GM23248 (cell line): ENCODE data around the gene BICD1. TPM values are rescaled to one million over a fixed set of nuclear protein-coding genes. Genes with fewer than 3 reads are reported as not detected.

Experiments
- DNase-seq: peaks from one replicate; pipeline ENCODE4 v3.0.0-alpha.2; 2015
- H2AFZ ChIP-seq: fragments of 200-600 bp; sonication (generic); 2 replicates; pipeline ENCODE4 v1.6.1; 2016; ENCODE audit warnings: antibody characterized with exemption
- H3F3A ChIP-seq: fragments of 200-600 bp; sonication (generic); 2 replicates; pipeline ENCODE4 v1.6.1; 2016; ENCODE audit warnings: mild to moderate bottlenecking, antibody characterized with exemption, mixed run types; ENCODE audit not compliant: insufficient read depth
- H3K27ac ChIP-seq: fragments of 200-600 bp; sonication (generic); 2 replicates; pipeline ENCODE4 v1.5.1; 2016; ENCODE audit warnings: mild to moderate bottlenecking
- H3K27me3 ChIP-seq: fragments of 200-600 bp; sonication (generic); replicated peaks from 2 replicates; pipeline ENCODE4 v1.6.1; 2016; ENCODE audit warnings: mild to moderate bottlenecking; ENCODE audit not compliant: insufficient read depth
- H3K36me3 ChIP-seq: fragments of 200-600 bp; sonication (generic); 2 replicates; pipeline ENCODE4 v1.6.1; 2016; ENCODE audit warnings: low read depth, mild to moderate bottlenecking
- H3K4me1 ChIP-seq: fragments of 200-600 bp; sonication (generic); 2 replicates; pipeline ENCODE4 v1.6.1; 2016; ENCODE audit warnings: mild to moderate bottlenecking; ENCODE audit not compliant: insufficient read depth
- H3K4me2 ChIP-seq: fragments of 200-600 bp; sonication (generic); one replicate; pipeline ENCODE4 v1.6.1; 2016; ENCODE audit warnings: mild to moderate bottlenecking; ENCODE audit not compliant: unreplicated experiment
- H3K4me3 ChIP-seq: fragments of 200-600 bp; sonication (generic); 2 replicates; pipeline ENCODE4 v1.5.1; 2016; ENCODE audit warnings: mild to moderate bottlenecking
- H3K79me2 ChIP-seq: fragments of 200-600 bp; sonication (generic); 2 replicates; pipeline ENCODE4 v1.6.1; 2016; ENCODE audit warnings: mild to moderate bottlenecking; ENCODE audit not compliant: insufficient read depth
- H3K9ac ChIP-seq: fragments of 200-600 bp; sonication (generic); 2 replicates; pipeline ENCODE4 v1.6.1; 2016; ENCODE audit warnings: mild to moderate bottlenecking
- H3K9me2 ChIP-seq: fragments of 200-600 bp; sonication (generic); 2 replicates; pipeline ENCODE4 v1.6.1; 2016; ENCODE audit warnings: mixed run types, mild to moderate bottlenecking, moderate library complexity; ENCODE audit not compliant: insufficient read depth
- H3K9me3 ChIP-seq: fragments of 200-600 bp; sonication (generic); one replicate; pipeline ENCODE4 v1.6.1; 2017; ENCODE audit warnings: low read depth
- H4K20me1 ChIP-seq: fragments of 200-600 bp; sonication (generic); 2 replicates; pipeline ENCODE4 v1.6.0; 2016; ENCODE audit not compliant: insufficient read depth
- EZH2 ChIP-seq: fragments of 200-600 bp; sonication (generic); IDR thresholded peaks from 2 replicates; pipeline ENCODE4 v1.6.1; 2018; ENCODE audit warnings: antibody characterized with exemption, mild to moderate bottlenecking; ENCODE audit not compliant: insufficient read depth, poor library complexity, severe bottlenecking
- EZH2phosphoT487 ChIP-seq: fragments of 200-600 bp; sonication (generic); IDR thresholded peaks from 2 replicates; pipeline ENCODE4 v1.6.1; 2018; ENCODE audit warnings: antibody characterized with exemption, moderate library complexity, mild to moderate bottlenecking, low read depth; ENCODE audit not compliant: insufficient read depth
- WGBS, 2 experiments: methylation state at CpG; one replicate each; pipeline ENCODE4 v1.1.6; 2015 to 2017; ENCODE audit warnings: low lambda C conversion rate in 2 of 2, low coverage in 1 of 2; ENCODE audit errors: missing lambda C conversion rate in 2 of 2; 5-methylcytosine and 5-hydroxymethylcytosine counted together
- in situ Hi-C: fragments of 300-500 bp; cut with MboI; formaldehyde crosslinking; loops from 2 replicates; pipeline ENCODE4 v1.15.0; 2020
- polyA plus RNA-seq: library from polyadenylated mRNA; unstranded; fragments of >200 nt; fragmentation: Nextera tagmentation; extraction: Ambion mirVana; gene quantifications from 2 replicates; pipeline ENCODE4 v1.2.1, GENCODE V29; 2016
- total RNA-seq: library from RNA; depleted of rRNA; stranded (reverse); fragments of >200 nt; shearing (Covaris generic); gene quantifications from 2 replicates; pipeline ENCODE4 v1.2.3, GENCODE V29; 2014

BICD1 gene
- total and polyA plus RNA-seq, 2 experiments from 2014 or later, result 9.7 to 20.6 TPM

GRCh38 chr12:32402170-32402569 is 295.5 kb downstream of the BICD1 start:
- no peak for TF ChIP-seq EZH2
- no peak for TF ChIP-seq EZH2phosphoT487
- in situ Hi-C loops, result no loop called here

GRCh38 chr12:32402946-32403345 is 296.3 kb downstream of the BICD1 start:
- Histone ChIP-seq H3K27ac (no peak overlapping the region), H3K27me3 (peaks cover 25% of the 10 kb centered on the region), H3K79me2 (no peaks in the 10 kb centered on the region), H3K36me3 (no peaks in the 10 kb centered on the region), H2AFZ (no peak overlapping the region), H3K4me1 (no peaks in the 10 kb centered on the region), H3K4me2 (no peak overlapping the region), H3K9ac (no peak overlapping the region), H3F3A (0 out of 2 replicates have a peak, but pooled peaks cover 3% of the 10 kb centered on the region), H4K20me1 (no peaks in the 10 kb centered on the region), H3K9me2 (no peaks in the 10 kb centered on the region), H3K9me3 (no peaks in the 10 kb centered on the region), H3K4me3 (no peak overlapping the region)
- TF ChIP-seq EZH2 (no peak), EZH2phosphoT487 (no peak)
- in situ Hi-C loops, result no loop called here
- 0 to 2% methylated on average over 1 of the region's 1 CpG for WGBS, 2 experiments
- DNase-seq, result no peak

More at GRCh38 chr12:32402170-32402569, 295.5 kb downstream of the BICD1 start:
- Histone ChIP-seq H3K9me3 (no peaks in the 10 kb centered on the region), H3F3A (0 out of 2 replicates have a peak, but pooled peaks cover 3% of the 10 kb centered on the region), H3K9me2 (no peaks in the 10 kb centered on the region), H3K4me3 (no peak overlapping the region), H3K36me3 (no peaks in the 10 kb centered on the region), H3K4me1 (no peaks in the 10 kb centered on the region), H4K20me1 (no peaks in the 10 kb centered on the region), H3K79me2 (no peaks in the 10 kb centered on the region), H3K4me2 (no peak overlapping the region), H2AFZ (no peak overlapping the region), H3K27ac (no peak overlapping the region), H3K27me3 (peaks cover 25% of the 10 kb centered on the region), H3K9ac (no peak overlapping the region)
- no peak for DNase-seq
- WGBS, 2 experiments, result 72 to 78% methylated on average over 10 of the region's 10 CpGs

GRCh38 chr12:32407795-32408194 is 301.1 kb downstream of the BICD1 start:
- no peaks in the 10 kb centered on the region for H3K9me3 ChIP-seq
- peaks cover 5% of the 10 kb centered on the region; the same call in 1 of the 2 replicates for H3K27me3 ChIP-seq
- in situ Hi-C loops, result no loop called here
- H3K27ac ChIP-seq, result no peak overlapping the region
- 79 to 93% methylated on average over 3 of the region's 3 CpGs for WGBS, 2 experiments
- TF ChIP-seq EZH2phosphoT487 (no peak), EZH2 (no peak)
- no peaks in the 10 kb centered on the region for H3F3A ChIP-seq
- H3K79me2 ChIP-seq, result no peaks in the 10 kb centered on the region
- no peaks in the 10 kb centered on the region for H3K4me1 ChIP-seq
- no peaks in the 10 kb centered on the region for H3K9me2 ChIP-seq
- H3K4me2 ChIP-seq, result no peak overlapping the region
- H3K36me3 ChIP-seq, result no peaks in the 10 kb centered on the region
- no peak overlapping the region for H2AFZ ChIP-seq
- H4K20me1 ChIP-seq, result no peaks in the 10 kb centered on the region
- DNase-seq, result no peak
- no peak overlapping the region for H3K4me3 ChIP-seq
- H3K9ac ChIP-seq, result no peak overlapping the region

- no peak overlapping the region for H3K9ac ChIP-seq
- H3K36me3 ChIP-seq, result no peaks in the 10 kb centered on the region
- H3K79me2 ChIP-seq, result no peaks in the 10 kb centered on the region
- H3K4me3 ChIP-seq, result no peak overlapping the region
- no peak overlapping the region for H2AFZ ChIP-seq
- no peaks in the 10 kb centered on the region; the same call in 1 of the 2 replicates for H3K27me3 ChIP-seq
- no peaks in the 10 kb centered on the region for H3K9me3 ChIP-seq
- no peaks in the 10 kb centered on the region for H3F3A ChIP-seq
- H3K9me2 ChIP-seq, result no peaks in the 10 kb centered on the region
- in situ Hi-C loops, result no loop called here
- TF ChIP-seq EZH2, result no peak
- no peak for TF ChIP-seq EZH2phosphoT487
- H3K27ac ChIP-seq, result no peak overlapping the region
- no peak for DNase-seq
- H4K20me1 ChIP-seq, result no peaks in the 10 kb centered on the region
- no peak overlapping the region for H3K4me2 ChIP-seq
- no peaks in the 10 kb centered on the region for H3K4me1 ChIP-seq
- WGBS, 2 experiments, result 38 to 43% methylated on average over 3 of the region's 3 CpGs
Measured at GRCh38 chr12:32413412-32413811, 306.8 kb downstream of the BICD1 start.

- H4K20me1 ChIP-seq, result no peaks in the 10 kb centered on the region
- H3K4me1 ChIP-seq, result peaks cover 11% of the 10 kb centered on the region
- no peaks in the 10 kb centered on the region for H3K9me2 ChIP-seq
- H3K4me3 ChIP-seq, result no peak overlapping the region
- WGBS, 2 experiments, result 89 to 96% methylated on average over 5 of the region's 5 CpGs
- no peaks in the 10 kb centered on the region for H3F3A ChIP-seq
- no peaks in the 10 kb centered on the region for H3K79me2 ChIP-seq
- H3K27me3 ChIP-seq, result no peaks in the 10 kb centered on the region
- H3K4me2 ChIP-seq, result no peak overlapping the region
- no peak overlapping the region for H3K9ac ChIP-seq
- no peak for DNase-seq
- H2AFZ ChIP-seq, result no peak overlapping the region
- H3K36me3 ChIP-seq, result no peaks in the 10 kb centered on the region
- in situ Hi-C loops, result no loop called here
- no peaks in the 10 kb centered on the region for H3K9me3 ChIP-seq
- H3K27ac ChIP-seq, result no peak overlapping the region
- TF ChIP-seq EZH2 (no peak), EZH2phosphoT487 (no peak)
Measured at GRCh38 chr12:32418221-32418620, 311.6 kb downstream of the BICD1 start.
